GM20000 (cell line): ENCODE data around the gene RHOBTB3.

ENCODE experiments used
- DNase-seq: peaks from one replicate; pipeline ENCODE4 v3.0.0; 2012; ENCODE audit warnings: low spot score
- TF ChIP-seq, protein P1 (sequence below): IDR thresholded peaks from 2 replicates; pipeline ENCODE4 v1.5.1; 2012; ENCODE audit warnings: mild to moderate bottlenecking, control low read depth; ENCODE audit errors: extremely low read depth, missing control alignments

RHOBTB3 gene

DNA sequence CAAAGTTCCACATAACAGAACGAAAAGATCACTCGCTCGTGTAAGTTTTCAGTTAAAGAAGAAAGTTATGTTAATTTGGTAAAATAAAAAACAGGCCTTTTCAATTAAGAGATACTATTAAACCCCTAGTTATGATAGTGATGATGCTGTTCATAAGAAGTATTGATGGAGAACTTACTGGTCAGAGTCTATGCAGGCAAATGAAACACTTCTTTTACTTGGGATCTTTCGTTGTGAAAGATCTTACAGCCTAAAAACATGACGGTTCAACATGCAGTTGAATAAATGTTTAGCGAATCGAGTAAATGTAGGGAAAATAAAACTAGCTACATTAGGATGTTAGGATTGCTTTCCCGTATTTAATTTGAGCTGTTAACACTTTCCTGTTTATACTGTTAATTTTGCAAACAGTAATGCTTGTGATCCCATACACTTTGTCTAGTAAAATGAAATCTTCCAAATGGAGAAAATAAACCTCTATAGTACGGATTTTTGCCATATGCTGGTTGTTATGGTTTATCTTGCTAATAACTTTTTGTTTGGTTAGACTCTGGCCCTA, 2.0 kb downstream of the RHOBTB3 start:
- no peak for DNase-seq
- TF ChIP-seq, protein P1, sequence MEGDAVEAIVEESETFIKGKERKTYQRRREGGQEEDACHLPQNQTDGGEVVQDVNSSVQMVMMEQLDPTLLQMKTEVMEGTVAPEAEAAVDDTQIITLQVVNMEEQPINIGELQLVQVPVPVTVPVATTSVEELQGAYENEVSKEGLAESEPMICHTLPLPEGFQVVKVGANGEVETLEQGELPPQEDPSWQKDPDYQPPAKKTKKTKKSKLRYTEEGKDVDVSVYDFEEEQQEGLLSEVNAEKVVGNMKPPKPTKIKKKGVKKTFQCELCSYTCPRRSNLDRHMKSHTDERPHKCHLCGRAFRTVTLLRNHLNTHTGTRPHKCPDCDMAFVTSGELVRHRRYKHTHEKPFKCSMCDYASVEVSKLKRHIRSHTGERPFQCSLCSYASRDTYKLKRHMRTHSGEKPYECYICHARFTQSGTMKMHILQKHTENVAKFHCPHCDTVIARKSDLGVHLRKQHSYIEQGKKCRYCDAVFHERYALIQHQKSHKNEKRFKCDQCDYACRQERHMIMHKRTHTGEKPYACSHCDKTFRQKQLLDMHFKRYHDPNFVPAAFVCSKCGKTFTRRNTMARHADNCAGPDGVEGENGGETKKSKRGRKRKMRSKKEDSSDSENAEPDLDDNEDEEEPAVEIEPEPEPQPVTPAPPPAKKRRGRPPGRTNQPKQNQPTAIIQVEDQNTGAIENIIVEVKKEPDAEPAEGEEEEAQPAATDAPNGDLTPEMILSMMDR = no peak

DNA sequence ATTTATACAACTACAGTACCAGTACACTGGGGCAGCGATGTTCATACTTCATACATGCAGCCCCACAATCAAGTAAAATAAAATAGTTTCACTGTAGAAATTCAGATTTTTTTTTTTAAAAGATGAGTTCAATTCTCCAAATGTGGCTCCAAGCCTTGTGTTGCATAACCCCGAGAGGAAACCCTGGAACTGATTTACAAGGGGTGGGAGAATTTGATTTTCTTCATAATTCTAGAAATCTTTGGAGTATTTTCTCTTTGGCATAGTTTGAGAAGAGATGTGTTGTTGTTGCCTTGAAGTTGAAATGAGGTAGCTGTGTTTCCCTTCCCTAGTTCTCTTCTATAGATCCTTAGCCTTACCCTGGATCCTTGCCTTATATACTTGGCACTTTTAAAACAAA, 3.1 kb downstream of the RHOBTB3 start:
- no peak for DNase-seq
- TF ChIP-seq, protein P1 = no peak

DNA sequence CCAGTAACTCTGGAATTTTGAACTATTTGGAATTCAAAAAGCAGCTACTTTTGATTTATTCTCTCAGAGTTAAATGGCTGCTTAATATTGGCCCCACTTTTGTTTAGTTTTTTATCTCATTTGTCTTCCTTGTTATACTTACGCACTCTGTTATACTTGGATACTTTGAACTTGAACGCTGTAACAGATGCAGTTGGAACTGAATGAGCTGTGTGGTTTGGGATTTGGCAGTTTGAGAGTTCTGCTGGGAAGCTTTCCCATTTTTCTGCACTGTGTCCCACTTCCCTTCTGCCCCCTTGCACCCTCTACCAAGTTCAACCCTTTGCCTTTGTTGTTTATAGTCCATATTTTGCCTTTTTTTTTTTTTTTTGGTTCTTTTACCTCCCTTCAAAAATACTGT, 3.8 kb downstream of the RHOBTB3 start:
- no peak for DNase-seq
- TF ChIP-seq, protein P1 = no peak

DNA sequence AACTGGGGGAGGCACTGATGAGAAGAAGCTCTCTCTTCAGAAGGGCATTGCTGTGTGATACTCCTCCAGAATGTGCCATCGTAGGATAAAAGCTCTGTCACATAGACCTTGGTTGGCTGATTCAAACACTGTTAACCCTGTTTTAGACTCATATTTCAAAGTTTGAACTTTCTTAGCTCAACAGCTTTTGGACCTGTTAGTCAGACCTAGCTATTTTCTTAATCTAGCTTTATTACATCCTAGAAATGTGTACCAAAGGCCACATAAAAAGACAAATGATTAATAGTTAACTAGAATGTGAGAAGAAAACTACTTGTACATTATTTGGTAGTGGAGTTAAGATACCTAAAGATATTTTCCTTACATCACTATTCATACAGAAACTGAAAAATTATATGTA, 4.3 kb downstream of the RHOBTB3 start:
- no peak for DNase-seq
- TF ChIP-seq, protein P1 = no peak

DNA sequence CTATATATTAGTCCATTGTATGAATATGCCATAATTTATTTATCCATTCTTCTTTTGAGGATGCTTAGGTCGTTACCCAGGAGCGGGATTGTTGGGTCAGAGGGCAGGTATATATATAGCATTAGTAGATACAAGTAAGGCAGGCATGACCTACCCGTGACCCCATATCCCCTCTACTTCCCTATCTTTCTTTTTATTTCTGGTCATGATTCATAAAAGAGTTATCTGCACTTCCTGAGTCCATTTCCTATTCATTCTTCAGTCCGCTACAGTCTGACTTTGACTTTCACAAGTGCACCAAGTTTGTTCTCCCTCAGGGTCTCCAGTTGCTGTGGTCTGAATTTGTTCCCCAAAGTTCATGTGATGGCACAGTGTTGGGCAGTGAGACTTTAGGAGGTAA, 6.9 kb downstream of the RHOBTB3 start:
- TF ChIP-seq, protein P1 = no peak
- DNase-seq = no peak

DNA sequence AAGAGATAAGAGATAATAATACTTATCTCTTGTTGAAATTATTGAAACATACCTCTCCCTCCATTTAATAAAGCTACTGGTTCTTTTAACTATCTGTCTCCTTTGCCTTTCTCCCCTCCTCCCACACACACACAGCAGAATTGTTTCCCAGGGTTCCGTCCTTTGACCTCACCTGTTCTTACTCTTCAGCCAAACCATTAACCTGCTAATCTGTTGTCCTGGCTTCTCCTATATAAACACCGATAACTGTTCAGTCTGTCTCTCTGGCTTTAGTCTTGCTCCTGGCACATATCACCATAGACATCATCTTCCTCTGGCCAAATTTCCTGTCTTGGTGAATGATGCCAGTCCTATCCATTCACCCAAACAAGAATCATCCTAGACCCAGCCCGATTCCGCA, 7.7 kb downstream of the RHOBTB3 start:
- TF ChIP-seq, protein P1 = no peak
- DNase-seq = no peak

DNA sequence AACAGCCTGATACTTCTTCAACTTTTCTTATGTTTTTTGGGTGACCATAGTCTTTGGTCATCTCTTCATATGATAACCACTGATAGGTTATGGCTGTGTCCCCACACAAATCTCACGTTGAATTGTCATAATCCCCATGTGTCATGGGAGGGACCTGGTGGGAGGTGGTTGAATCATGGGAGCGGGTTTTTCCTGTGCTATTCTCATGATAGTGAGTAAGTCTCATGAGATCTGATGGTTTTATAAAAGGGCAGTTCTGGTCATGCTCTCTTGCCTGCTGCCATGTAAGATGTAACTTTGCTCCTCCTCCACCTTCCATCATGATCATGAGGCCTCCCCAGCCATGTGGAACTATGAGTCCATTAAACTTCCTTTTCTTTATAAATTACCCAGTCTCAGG, 8.7 kb downstream of the RHOBTB3 start:
- TF ChIP-seq, protein P1 = no peak
- no peak for DNase-seq
